HG02840 (cell line): ENCODE measurements around the gene MAJIN.
A peak's percentile ranks its signal among the peaks of the same experiment; 100 is the strongest.

Experiments
- ATAC-seq: cut with Tn5 transposase; IDR thresholded peaks from one replicate; pipeline ENCODE4 v1.9.1; 2021; ENCODE audit warnings: mild to moderate bottlenecking, moderate library complexity, moderate number of reproducible peaks; ENCODE audit not compliant: unreplicated experiment, low FRiP score

The MAJIN gene

DNA sequence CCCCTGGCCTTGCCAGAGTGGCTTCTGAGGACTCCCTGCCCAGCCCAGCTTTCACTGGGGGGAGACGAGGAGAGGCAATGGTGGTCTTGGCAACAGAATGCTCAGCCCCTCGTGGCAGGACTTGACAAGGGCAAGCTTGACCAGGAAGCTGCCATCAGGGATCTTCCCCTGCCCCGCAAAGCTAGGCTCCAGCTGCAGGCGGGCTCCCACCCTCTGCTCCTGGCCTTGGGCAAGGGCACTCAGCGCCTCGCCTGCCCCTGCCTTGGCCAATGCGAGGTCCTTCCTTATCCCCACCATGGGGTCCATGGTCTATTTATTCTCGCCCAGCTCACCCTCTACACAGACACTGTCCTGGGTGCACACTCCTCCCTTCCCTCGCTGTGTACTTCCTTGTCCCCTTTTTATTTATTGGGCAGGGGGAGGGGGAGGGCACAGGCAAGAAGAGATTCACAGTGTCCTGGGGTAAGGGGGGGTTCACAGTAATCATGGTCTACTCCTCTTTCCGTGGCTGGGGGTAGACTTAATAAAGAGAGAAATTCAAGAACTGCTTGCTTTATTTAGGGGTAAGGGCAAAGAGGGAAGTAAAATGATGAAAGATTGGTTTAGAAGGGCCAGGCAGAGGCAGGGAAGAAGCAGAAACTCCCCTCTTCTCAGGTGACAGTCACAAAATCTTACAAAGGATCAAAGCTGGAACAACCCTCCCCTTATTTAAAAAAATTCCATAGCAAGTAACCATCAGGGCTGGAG, 37.8 kb downstream of the MAJIN start:
- no peak for ATAC-seq

DNA sequence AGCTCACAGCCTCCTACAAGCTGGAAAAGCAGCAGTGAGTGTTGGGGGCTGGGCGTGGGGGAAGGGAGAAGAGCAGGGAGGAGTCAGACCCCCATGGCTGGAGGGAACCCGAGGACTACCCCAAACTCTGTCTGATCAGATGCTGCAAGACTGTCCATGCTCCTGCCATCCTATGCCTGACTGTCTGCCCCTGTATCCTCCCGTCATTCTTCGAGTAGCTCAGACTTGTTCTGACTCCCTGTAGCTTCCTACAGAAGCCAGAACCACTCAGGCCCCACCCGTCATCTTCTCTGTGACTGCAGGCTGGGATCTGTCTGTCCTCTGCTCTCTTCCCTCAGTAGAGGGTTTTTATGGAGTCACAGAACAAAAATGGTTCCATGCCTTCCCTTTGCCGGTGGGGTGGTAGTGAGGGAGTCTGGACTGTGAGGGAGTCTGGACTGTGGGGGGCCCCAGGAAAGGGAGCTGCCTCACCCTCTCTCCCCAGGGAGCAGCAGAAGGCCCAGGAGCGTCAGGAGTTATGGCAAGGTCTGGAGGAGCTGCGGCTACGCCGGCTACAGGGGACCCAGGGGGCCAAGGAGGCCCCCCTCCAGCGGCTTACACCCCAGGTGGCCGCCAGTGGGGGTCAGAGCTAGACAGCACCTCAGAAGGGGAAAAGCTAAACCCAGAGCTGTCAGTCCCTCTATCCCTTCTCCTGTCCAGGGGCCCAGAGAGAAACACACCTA, 38.5 kb downstream of the MAJIN start:
- ATAC-seq: no peak

DNA sequence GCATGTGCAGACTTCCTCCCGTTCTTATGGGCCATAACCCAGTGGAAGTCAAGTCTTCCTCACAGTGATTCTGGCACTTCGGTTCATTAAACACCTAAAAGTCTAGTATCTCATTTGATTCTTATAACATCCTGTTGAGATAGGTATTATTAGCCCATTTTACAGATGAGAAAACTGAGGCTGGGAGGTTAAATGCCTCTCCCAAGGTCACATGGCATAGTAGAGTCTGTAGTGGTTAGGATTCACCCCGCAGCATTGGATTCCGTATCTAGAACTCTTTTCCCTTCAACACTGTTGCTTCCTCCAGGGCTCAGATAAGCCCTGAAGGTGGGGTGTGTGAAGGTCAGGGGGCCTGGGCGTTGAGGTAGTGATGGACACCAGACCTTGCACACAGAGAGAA, 39.6 kb downstream of the MAJIN start:
- ATAC-seq: no peak

DNA sequence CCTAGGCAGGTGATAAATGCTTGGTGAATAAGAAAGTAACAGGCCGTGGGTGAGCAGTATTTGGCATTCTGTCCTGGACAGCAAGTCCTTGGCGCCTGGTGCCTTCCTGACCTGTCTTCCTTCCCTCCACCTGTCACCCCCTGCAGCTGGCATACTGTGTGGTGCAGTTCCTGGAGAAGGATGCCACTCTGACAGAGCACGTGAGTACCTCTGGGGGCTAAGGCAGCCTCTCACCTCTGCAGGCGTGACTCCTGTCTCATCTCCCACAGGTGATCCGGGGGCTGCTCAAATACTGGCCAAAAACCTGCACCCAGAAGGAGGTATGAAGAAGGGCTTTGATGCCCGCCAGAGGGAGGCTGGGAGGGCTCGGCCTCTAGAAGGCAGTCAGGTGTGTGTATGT, 40.6 kb downstream of the MAJIN start:
- no peak for ATAC-seq

DNA sequence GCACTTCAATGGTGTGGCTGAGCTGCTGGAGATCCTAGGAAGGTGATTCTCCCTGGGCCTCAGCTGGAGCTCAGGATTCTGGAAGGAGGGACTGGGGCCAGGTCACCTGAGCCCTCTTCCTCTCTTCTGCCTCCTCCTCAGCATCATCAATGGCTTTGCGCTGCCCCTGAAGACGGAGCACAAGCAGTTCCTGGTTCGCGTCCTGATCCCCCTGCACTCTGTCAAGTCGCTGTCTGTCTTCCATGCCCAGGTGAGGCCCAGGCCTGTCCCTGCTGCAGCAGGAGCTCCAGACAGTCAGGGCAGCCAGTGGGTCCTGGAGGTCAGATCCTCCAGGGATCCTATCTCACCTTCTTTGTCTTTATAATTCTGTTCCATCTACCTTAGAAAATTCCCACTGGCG, 41.6 kb downstream of the MAJIN start:
- no peak for ATAC-seq

DNA sequence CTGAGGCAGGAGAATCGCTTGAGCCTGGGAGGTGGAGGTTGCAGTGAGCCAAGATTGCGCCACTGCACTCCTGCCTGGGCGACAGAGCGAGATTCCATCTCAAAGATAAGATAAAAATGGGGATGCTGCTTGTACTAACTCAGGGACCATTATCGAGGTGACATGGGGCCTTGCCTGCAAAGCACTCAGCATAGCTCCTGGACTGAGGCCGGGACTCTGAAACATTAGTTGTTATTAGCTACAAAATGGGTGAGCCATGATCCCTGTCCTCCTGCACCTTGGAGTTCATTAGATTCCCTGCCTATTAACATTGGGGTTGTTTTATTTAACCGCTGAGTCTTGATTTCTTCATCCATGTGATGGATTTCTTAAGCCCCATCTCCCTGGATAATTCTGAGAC, 42.3 kb downstream of the MAJIN start:
- no peak for ATAC-seq

DNA sequence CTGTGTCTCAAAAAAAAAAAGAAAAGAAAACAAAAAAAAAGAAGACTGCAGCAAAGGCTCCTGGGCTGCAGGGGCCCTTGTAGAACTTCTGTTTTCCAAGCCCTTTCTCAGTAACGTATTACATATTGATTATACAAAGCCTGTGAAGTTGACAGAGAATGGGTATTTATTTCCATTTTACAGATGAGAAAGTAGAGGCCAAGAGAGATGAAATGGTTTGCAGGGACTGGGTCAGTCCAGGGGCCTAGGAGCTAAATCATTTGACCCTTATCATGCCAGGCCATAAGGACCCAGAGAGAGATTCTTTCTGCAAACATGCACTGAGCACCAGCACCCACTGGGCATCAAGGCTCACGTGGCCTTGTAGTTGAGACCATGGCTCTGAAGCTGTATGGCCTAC, 43.0 kb downstream of the MAJIN start:
- no peak for ATAC-seq

DNA sequence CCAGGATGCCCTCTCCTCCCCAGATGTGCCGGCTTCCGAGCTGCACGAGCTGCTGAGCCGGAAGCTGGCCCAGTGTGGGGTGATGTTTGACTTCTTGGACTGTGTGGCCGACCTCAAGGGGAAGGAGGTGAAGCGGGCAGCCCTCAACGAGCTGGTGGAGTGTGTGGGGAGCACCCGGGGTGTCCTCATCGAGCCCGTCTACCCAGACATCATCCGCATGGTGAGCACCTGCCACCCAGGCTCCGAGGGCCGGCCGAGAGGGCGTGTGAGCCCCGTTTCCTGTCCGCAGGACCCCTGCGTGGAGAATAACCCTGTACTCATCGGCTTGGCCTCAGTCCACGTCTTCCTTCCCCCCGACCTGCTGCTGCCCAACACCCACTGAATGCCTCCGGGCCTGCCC, 45.2 kb downstream of the MAJIN start:
- ATAC-seq: no peak

DNA sequence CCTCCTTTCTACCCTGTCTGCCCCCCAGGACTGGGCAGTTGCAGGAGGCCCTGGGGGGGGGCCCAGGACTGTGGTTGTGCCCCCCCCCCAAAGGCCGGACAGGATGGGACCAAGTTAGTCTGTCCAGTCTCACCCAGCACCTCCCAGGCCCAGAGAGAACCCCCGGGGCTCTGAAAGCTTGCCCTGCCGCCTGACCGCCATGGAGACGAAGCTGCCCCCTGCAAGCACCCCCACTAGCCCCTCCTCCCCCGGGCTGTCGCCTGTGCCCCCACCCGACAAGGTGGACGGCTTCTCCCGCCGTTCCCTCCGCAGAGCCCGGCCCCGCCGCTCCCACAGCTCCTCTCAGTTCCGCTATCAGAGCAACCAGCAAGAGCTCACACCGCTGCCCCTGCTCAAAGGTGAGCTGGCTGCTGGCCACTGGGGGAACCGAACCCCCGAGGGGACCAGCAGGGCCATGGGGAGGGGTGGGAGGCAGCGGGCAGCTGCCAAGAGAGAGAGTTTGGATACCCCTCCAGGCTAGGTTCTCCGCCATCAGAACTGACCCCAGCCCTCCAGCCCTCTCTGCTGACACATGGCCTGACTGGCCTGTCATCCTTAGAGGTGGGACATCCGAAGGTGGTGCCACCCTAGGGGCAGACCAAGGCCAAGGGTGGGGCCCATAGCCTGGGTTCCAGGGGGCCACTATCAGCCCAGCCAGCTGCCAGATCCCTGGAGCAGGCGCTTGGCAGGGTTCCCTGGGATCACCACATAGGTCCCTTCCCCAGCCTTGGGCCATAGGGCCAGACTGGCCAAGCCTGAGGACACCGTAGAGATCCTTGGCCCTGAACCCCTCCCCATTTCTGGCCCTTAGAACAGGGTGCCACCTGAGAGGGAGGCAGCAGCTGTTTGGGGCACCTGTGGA, 46.1 kb downstream of the MAJIN start:
- ATAC-seq: no peak

DNA sequence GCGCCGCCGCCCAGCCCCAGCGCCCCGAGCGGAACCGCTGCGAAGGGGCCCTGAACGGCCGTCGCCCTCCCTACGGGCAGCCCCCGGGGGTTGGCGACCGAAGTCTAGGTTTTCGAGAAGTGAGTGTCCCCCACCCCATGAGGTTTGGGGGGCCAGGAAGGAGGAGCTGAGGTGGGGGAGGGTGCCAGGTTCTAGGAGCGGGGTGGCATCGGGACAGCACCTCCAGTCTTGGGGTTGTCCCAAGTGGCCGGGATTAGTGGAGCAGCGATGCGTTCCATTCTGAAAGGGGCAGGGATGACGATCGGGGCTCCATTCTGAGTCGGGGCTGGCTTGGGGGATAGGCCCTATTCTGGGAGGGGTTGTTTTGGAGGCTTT, 47.0 kb downstream of the MAJIN start:
- ATAC-seq: no peak

DNA sequence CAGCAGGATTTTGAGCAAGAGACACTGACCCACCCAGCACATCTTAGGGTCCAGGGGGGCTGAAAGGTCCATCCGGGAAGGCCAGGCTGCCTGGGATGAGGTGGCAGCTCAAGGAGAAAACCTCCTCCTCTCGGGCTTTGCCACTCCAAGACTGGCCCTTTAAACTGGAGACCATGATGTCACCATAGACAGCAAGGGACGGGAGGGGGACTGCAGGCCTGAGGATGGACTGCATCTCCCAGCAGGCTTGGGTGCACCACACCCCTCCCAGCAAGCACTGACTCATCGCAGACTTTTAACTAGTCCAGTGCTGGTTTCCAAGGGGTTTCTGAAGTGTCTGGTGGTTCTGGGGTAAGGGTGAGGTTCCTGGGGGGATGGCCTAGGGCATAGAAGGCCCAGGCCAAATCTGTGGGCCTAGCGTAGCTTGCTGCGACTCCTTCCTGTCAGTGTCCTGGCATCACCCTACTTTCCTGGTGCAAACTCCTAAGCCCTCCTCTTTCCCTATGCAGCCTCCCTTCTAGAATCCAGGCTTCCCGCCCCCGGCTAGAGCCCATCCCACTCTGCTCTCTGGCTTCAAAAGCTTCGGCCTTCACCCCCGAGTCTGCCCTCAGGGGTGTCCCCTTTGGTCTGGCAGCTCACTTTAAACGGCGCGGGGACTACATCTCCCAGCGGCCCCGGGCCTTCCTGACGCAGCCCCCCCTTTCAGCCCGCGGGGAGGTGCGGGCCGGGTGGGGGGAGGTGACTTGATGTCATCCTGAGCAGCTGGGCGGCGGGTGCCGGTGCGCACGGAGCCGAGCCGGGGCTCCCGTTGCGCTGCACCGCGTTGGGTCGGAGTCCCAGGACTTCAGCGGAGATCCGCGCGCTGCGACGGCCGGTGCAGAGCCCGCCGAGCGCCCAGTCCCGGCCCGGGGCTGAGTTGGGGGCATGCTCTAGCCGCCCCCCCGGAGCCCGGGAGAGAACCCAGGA, 47.7 kb downstream of the MAJIN start, which contains the start of gene PPP2R5B:
TSS of gene PPP2R5B (plus strand) at position 746 of the 966 bp plus-strand sequence. CDS start 1,046 bp downstream, outside the sequence.
- ATAC-seq: peak; percentile 78

DNA sequence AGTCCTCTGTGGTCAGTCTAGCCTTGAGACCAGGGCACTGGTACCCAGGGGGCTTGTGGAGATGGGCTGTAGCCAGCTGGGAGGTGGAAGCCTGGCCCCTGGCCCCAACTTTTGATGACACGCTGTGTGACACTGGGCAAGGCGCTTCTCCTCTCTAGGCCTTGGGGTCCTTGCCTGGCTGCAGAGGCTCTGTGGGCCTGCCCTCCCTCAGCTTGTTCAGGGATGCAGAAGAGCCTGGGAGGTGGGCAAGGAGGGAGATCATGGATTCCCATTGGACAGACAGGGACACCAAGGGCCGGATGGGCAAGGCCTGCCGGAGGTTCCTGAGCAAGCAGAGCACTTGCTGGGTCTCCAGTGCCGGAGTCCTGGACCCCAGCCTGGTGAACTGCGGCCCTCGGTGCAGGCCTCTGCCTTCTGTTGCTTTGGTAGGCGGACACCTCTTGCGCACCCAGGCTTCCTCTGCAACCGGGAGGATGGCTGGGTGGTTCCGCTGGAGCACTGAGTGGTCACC, 48.7 kb downstream of the MAJIN start:
- ATAC-seq: no peak

DNA sequence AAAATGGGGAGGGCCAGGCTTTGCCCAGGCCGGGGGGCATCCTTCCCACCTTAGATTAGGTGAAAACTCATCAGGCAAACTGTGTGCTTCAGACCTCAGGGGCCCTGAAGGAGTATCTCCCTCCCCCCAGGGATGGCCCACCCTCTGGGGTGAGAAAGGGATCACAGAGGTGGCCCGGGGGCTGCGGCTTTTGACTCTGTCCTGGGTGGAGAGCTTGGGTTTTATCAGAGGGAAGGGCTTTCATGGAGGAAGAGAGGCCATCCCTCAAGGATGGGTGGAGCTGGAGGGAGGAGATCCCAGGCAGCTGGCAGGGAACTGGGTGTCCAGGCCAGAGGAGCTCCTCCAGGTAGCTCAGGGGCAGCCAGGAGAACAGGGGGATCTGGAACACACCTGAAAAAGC, 50.5 kb downstream of the MAJIN start:
- no peak for ATAC-seq

DNA sequence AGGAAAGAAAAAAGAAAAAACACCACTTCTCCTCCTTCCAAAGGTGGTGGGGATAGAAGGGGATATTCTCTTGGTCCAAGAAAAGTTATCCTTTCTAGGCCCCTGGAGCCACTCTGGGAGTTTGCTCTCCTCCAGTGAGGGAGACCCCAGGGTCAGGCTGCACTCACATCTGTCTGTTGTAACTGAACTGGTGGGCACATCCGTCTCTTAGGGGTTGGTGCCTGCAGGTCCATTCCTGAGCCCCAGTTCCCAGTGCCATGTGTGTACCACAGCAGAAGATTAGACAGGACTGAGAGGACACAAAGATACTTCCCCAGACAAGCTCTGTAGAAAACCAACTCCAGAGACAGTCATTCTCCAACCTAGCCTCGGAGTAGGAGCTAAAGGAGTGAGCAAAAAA, 51.8 kb downstream of the MAJIN start:
- ATAC-seq: no peak

DNA sequence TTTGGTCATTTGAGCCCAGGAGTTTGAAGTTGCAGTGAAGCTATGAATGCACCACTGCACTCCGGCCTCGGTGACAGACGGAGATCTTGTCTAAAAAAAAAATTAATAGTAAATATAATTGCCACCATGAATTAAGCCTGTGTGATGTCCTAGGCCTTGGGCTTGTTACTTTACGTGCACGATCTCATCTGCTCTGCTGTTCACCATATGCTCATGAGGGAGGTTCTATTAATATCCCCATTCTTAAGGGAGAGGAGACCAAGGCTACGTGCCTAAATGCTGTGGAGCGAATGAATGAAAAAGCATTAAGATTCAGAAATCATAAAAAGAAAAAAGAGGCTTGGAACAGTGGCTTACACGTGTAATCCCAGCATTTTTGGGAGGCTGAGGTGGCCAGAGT, 52.3 kb downstream of the MAJIN start:
- ATAC-seq: no peak

DNA sequence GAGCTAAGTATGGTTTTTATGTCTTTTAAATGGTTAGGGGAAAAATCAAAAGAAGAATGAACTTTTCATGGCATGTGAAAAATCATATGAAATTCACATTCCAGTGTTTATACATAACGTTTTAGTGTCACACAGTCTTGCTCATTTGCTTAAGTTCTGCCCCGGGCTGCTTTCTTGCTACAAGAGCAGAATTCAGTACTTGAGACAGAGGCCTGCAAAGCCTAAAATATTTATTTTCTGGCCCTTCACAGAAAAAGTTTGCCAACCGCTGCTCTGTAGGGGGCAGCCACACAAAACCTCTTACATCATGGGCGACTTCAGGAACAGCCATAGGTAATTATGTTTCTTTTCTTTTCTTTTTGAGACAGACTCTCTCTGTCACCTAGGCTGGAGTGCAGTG, 53.9 kb downstream of the MAJIN start:
- no peak for ATAC-seq

DNA sequence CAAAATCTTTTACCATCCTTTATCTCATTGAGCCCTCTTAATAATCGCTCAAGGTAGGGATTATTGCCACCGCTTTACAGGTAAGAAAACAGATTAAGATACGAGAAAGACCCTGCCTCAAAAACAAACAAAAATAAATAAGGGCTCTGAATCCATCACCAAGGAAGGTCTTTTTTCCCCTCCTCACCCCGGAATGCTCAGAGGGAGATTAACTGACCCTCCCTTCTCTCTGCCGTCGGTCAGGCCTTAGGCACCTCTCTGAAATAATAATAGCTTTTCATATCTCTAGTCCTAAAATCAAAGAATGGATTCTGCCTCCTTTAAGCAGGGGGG, 54.3 kb downstream of the MAJIN start:
- no peak for ATAC-seq

DNA sequence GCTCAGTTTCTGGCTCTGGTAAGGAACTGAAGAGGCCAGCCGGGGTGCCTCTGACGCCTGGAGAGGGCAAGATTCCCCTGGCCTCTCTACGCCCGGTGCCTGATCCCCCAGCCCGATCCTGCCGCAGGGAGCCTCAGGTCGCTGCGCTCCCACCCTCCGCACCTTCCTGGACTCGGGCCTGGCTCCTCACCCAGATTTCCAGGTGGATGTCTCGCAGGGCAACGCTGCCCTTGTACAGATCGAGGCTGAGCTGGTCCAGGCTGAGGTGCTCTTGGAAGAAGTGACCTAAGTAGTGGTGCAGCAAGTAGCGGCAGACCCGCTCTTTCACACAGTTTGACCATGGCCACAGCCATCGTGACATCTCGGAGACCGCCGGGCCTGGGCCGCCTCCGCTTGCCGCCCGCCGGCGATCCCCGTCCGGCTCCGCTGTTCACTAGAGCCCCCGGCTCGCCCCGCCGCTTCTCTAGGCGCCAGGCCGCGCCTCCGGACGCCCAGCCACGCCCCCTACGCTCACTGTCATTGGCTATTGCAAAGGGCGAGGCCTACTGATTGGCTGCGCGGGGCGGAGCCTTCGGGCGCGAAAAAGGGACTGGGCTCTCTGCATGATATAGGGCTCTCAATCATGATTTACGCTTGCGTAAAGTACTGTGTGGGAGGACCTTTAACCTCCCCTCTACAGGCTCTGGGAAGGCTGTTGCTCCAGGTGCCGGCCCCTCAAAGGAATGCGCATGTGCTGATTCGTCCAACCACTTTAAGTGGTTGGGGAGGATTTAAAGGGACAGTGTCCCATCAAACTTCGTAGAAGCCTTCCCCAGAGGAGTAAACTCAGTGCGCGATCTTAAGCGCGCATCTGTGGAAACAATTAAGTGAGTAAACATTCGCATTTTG, 54.9 kb downstream of the MAJIN start, which contains the start of gene ATG2A:
TSS of gene ATG2A (minus strand) at position 435 of the 888 bp plus-strand sequence. CDS start at position 361, 74 bp downstream.
- ATAC-seq: peak; percentile 93
